Stimulated activated naive CD4-positive, alpha-beta T cell treated with Interleukin-2 at 50 U/mL for 16 hours (primary cell): ENCODE measurements around the gene CRADD.
"Not testable (repeated sequence)": the region's sequence is repeated elsewhere in the genome, so short reads cannot be mapped to it uniquely, and the experiment has no call there.

Source experiments
- DNase-seq: peaks from one replicate; lab custom pipeline; 2025; lab: John Stamatoyannopoulos, UW

Gene CRADD

DNA sequence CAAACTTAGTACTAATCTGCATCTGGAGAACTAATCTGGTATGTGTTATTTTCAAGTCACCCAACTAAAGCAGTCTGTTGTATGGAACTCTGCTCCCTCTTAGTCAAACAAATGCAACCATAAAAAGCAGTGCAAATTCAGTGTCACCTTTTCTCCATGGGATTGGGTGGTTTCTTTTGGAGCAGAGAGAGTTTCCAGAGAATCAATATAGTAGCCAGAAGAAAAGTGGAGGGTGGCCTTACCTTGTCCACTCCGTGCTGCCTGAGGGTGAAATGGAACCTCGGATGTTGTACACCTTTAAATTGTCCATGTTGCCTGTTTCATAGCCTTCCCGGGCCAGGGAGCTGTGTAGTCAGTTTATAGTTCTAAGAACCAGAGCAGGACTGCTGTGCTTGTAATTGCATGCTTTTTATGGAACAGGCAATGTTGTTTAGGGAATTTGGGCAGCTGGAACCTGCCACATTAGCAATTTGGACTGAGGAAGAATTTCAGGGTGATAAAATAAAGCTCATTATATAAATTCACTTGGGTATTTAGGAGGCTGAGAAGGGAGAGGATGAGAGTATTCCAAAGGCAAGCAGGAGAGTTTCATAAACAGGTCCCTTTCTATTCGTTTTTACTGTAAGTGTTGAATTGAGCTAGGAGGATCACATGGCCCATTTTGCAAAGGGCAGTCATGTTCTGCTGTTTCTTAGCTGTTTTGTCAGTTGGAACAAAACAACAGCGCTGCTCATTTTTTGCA, 60.5 kb downstream of the CRADD start:
- no peak for DNase-seq

DNA sequence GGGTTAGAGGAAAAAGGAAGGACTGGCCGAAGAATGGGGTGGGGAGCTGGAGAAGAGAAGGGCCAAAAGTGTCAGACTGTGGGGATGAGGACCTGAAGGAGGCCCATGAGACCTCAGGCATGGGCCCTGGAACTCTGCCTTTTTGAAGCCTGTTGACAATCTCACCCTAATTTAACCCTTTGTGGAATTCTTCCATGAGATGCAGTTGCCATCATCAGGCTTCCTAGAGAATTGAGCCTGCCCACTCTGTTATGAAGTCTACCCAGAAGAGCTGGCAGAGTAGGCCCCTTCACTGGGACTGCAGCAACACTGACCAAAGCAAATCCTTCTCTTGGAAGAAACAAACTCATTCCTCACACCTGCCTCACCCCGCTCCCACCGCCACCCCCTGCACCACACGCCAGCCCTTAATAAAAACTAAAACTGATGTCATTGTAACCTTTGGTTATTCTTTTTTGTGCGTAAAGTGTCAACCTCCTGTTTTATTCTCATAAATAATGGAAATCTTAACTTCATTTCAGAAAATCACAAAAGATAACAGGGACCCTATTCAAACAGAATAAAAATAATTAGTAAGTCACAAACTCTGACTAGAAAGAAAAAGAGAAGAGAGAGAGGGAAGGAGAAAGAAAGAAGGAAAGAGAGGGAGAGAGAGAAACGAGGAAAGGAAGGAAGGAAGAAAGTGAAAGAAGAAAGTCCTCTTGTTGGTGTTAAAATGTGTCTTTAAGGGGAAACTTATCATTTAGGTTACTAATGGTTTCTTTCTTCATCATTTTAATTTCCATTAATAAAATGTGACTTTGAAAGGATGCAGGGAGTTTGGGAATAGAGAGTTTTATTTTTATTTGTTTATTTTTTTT, 61.3 kb downstream of the CRADD start:
- no peak for DNase-seq

DNA sequence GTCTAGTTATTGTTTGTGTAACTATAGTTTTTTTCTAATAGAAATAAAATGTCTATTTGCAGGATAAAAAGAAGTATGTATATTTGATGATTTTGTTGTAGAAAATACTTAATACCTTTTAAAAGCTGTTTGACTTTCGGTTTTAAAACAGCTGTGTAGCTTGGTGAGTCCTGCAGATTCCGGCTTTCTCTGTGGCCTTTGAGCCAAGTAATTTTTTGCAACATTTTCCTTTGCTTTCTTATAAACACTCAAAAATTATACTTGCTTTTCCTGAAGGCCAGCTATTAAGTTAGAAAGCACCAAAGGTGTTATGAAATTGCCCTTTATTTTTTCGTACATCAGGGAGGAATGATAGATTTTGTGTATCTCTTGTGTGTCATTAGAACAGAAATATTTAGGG, 63.6 kb downstream of the CRADD start:
- no peak for DNase-seq

DNA sequence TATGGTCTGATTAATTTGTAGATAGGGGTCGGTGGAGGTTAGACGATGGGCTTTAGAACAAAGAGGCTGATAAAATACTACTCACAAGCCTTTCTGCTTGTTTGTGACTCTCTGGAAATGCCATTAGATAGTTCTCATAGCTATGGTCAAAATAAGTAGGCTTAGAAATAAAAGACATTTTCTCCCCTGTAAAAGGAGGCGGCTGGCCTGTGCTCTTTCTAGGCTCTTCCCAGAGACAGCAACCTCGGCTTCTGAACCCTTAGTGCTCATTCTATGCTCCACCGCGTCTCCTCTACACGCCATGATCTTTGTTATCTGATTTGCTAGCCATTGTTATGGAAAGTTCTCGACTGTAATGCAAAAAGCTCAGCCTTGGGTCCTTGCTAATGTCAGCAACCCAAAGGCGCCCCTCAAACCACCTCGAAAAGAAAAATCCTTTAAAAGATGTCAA, 64.5 kb downstream of the CRADD start:
- DNase-seq: no peak

- peak; percentile 49 for DNase-seq
Observed at GRCh38 chr12:93742110-93742934, 65.1 kb downstream of the CRADD start.

- DNase-seq: no peak
Observed at GRCh38 chr12:93743229-93743998, 66.2 kb downstream of the CRADD start.

- DNase-seq: no peak
Observed at GRCh38 chr12:93743999-93744689, 67.0 kb downstream of the CRADD start.

DNA sequence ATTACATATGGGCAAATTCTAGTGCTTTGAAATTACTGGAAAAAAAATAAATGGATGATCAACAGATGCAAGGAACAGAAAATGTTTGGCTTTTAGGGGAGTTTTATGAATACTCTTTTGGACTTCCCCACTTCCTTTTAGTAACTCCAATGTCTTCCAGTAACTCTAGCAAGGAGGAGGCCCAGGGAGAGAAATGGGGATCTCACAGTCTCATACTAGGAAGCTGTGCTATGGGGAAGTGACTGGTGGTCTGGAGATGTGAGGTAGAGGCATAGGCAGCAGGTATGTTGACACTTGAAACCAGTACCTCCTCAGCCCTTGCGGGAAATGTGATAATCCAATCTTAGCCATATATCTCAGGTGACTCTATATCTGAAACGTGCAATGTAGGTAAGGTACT, 68.1 kb downstream of the CRADD start:
- DNase-seq: no peak

- no peak for DNase-seq
Observed at GRCh38 chr12:93746572-93747168, 69.5 kb downstream of the CRADD start.

GRCh38 chr12:93748672-93749383, 71.7 kb downstream of the CRADD start:
- no peak for DNase-seq

GRCh38 chr12:93749515-93749914, 72.3 kb downstream of the CRADD start:
- DNase-seq: no peak

- DNase-seq: no peak
Observed at GRCh38 chr12:93750056-93750455, 72.9 kb downstream of the CRADD start.

- DNase-seq: no peak
Observed at GRCh38 chr12:93751864-93752610, 74.9 kb downstream of the CRADD start.

DNA sequence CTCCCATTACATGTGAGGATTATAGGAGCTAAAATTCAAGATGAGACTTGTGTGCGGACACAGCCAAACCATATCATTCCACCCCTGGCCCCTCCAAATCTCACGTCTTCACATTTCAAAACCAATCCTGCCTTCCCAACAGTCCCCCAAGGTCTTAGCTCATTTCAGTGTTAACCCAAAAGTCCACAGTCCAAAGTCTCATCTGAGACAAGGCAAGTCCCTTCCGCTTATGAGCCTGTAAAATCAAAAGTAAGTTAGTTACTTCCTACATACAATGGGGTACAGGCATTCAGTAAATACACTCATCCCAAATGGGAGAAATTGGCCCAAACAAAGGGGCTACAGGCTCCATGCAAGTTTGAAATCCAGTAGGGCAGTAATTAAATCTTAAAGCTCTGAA, 76.1 kb downstream of the CRADD start:
- DNase-seq: no peak

GRCh38 chr12:93753838-93754429, 76.8 kb downstream of the CRADD start:
- DNase-seq: no peak

DNA sequence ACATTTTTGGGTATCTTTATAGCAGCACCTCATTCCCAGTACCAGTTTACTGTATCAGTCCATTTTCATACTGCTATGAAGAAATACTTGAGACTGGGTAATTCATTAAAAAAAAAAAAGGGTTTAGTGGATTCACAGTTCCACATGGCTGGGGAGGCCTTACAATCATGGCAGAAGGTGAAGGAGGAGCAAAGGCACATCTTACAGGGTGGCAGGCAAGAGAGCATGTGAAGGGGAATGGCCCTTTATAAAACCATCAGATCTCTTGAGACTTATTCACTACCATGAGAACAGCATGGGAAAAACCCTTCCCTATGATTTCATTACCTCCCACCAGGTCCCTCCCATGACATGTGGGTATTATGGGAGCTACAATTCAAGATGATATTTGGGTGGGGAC, 77.7 kb downstream of the CRADD start:
- not testable (repeated sequence) for DNase-seq

GRCh38 chr12:93756288-93756687, 79.1 kb downstream of the CRADD start:
- no peak for DNase-seq

GRCh38 chr12:93757792-93758694, 80.9 kb downstream of the CRADD start:
- no peak for DNase-seq
